Subcutaneous abdominal adipose tissue (tissue), 5 donors: ENCODE data around the gene RNPS1.

Experiments used
- H3K27ac ChIP-seq: one replicate; pipeline ENCODE4 v1.7.0; 2013; ENCODE audit warnings: low read depth, mild to moderate bottlenecking, inconsistent platforms, low read length, moderate library complexity
- H3K27me3 ChIP-seq, 5 donors: one replicate each; pipeline ENCODE4 v1.7.0; 2013; ENCODE audit warnings: low read length in 5 of 5, inconsistent platforms in 1 of 5; ENCODE audit not compliant: control insufficient read depth in 5 of 5, insufficient read depth in 4 of 5
- H3K36me3 ChIP-seq, 5 donors: one replicate each; pipeline ENCODE4 v1.7.0; 2013; ENCODE audit warnings: low read length in 5 of 5; ENCODE audit not compliant: control insufficient read depth in 5 of 5, insufficient read depth in 5 of 5
- H3K4me1 ChIP-seq, 5 donors: one replicate each; pipeline ENCODE4 v1.7.0; 2013; ENCODE audit warnings: low read length in 5 of 5, mild to moderate bottlenecking in 3 of 5, moderate library complexity in 1 of 5; ENCODE audit not compliant: control insufficient read depth in 5 of 5, insufficient read depth in 5 of 5
- H3K4me3 ChIP-seq, 5 donors: one replicate each; pipeline ENCODE4 v1.7.0; 2013; ENCODE audit warnings: low read length in 5 of 5, low read depth in 1 of 5
- H3K9ac ChIP-seq, 5 donors: one replicate each; pipeline ENCODE4 v1.7.0; 2013; ENCODE audit warnings: low read length in 5 of 5, mild to moderate bottlenecking in 4 of 5, moderate library complexity in 3 of 5
- H3K9me3 ChIP-seq, 5 donors: one replicate each; pipeline ENCODE4 v1.7.0; 2013; ENCODE audit warnings: low read length in 5 of 5; ENCODE audit not compliant: control insufficient read depth in 5 of 5
- donor health status: healthy.
- donor health status: healthy.
- donor health status: healthy.
- donor health status: healthy.
- donor health status: healthy.

The RNPS1 gene

GRCh38 chr16:2282866-2283555 is 15.1 kb upstream of the RNPS1 start:
- H3K4me3 ChIP-seq: no peak overlapping the region
- no peaks in the 10 kb centered on the region for H3K27me3 ChIP-seq
- no peak overlapping the region for H3K9ac ChIP-seq
- H3K4me1 ChIP-seq: no peaks in the 10 kb centered on the region
- no peaks in the 10 kb centered on the region for H3K9me3 ChIP-seq
- peaks cover 0 to 70% (median 44%) of the 10 kb centered on the region in 5 donors for H3K36me3 ChIP-seq
- H3K27ac ChIP-seq: no peak overlapping the region

- H3K27ac ChIP-seq: no peak overlapping the region
- H3K27me3 ChIP-seq: no peaks in the 10 kb centered on the region
- no peaks in the 10 kb centered on the region for H3K4me1 ChIP-seq
- no peaks in the 10 kb centered on the region for H3K9me3 ChIP-seq
- H3K4me3 ChIP-seq: no peak overlapping the region
- no peak overlapping the region for H3K9ac ChIP-seq
- peaks cover 0 to 72% (median 47%) of the 10 kb centered on the region in 5 donors for H3K36me3 ChIP-seq
Measured at GRCh38 chr16:2282262-2282661, 14.3 kb upstream of the RNPS1 start.

GRCh38 chr16:2280981-2281542 is 13.1 kb upstream of the RNPS1 start:
- H3K27me3 ChIP-seq: no peaks in the 10 kb centered on the region
- no peak overlapping the region for H3K27ac ChIP-seq
- H3K36me3 ChIP-seq: peaks cover 0 to 71% (median 38%) of the 10 kb centered on the region in 5 donors
- no peak overlapping the region for H3K9ac ChIP-seq
- peaks cover 0 to 6% (median 3%) of the 10 kb centered on the region in 5 donors for H3K4me1 ChIP-seq
- no peak overlapping the region for H3K4me3 ChIP-seq
- H3K9me3 ChIP-seq: no peaks in the 10 kb centered on the region

- no peaks in the 10 kb centered on the region for H3K27me3 ChIP-seq
- no peak overlapping the region for H3K27ac ChIP-seq
- H3K9ac ChIP-seq: no peak overlapping the region
- H3K4me3 ChIP-seq: no peak overlapping the region
- peaks cover 0 to 68% (median 32%) of the 10 kb centered on the region in 5 donors for H3K36me3 ChIP-seq
- no peaks in the 10 kb centered on the region for H3K9me3 ChIP-seq
- peaks cover 0 to 9% (median 7%) of the 10 kb centered on the region in 5 donors for H3K4me1 ChIP-seq
Measured at GRCh38 chr16:2280461-2280860, 12.5 kb upstream of the RNPS1 start.

- Histone ChIP-seq H3K9ac (no peak overlapping the region), H3K36me3 (peaks cover 0 to 56% (median 26%) of the 10 kb centered on the region in 5 donors), H3K27me3 (no peaks in the 10 kb centered on the region), H3K27ac (no peak overlapping the region), H3K9me3 (no peaks in the 10 kb centered on the region), H3K4me1 (peaks cover 0 to 19% (median 7%) of the 10 kb centered on the region in 5 donors), H3K4me3 (no peak overlapping the region)
Measured at GRCh38 chr16:2278956-2279800, 11.3 kb upstream of the RNPS1 start.

GRCh38 chr16:2278272-2278608 is 10.3 kb upstream of the RNPS1 start:
- Histone ChIP-seq H3K4me3 (no peak overlapping the region), H3K27ac (no peak overlapping the region), H3K9me3 (no peaks in the 10 kb centered on the region), H3K9ac (no peak overlapping the region), H3K36me3 (peaks cover 0 to 47% (median 21%) of the 10 kb centered on the region in 5 donors), H3K27me3 (no peaks in the 10 kb centered on the region), H3K4me1 (peaks cover 0 to 28% (median 13%) of the 10 kb centered on the region in 5 donors)

GRCh38 chr16:2277466-2278271 is 9.7 kb upstream of the RNPS1 start:
- Histone ChIP-seq H3K4me1 (peaks cover 0 to 30% (median 14%) of the 10 kb centered on the region in 5 donors), H3K4me3 (no peak overlapping the region), H3K9me3 (no peaks in the 10 kb centered on the region), H3K27ac (no peak overlapping the region), H3K27me3 (no peaks in the 10 kb centered on the region), H3K9ac (no peak overlapping the region), H3K36me3 (peaks cover 0 to 42% (median 17%) of the 10 kb centered on the region in 5 donors)

- no peaks in the 10 kb centered on the region for H3K9me3 ChIP-seq
Measured at GRCh38 chr16:2276368-2277195, 8.7 kb upstream of the RNPS1 start.

More at GRCh38 chr16:2276368-2277195, 8.7 kb upstream of the RNPS1 start:
- no peak overlapping the region for H3K4me3 ChIP-seq
- H3K9ac ChIP-seq: no peak overlapping the region
- H3K4me1 ChIP-seq: peaks cover 0 to 33% (median 16%) of the 10 kb centered on the region in 5 donors
- no peaks in the 10 kb centered on the region for H3K27me3 ChIP-seq
- H3K27ac ChIP-seq: no peak overlapping the region
- peaks cover 0 to 42% (median 17%) of the 10 kb centered on the region in 5 donors for H3K36me3 ChIP-seq
